SK-N-SH treated with all-trans-retinoic acid at 6 μM for 48 hours (cell line): ENCODE results near the gene GALM.

Source experiments
- ATAC-seq: fragments of 200-7000 bp; cut with Tn5 transposase; 3 replicates; pipeline ENCODE4 v1.9.1; 2020; ENCODE audit warnings: mild to moderate bottlenecking, moderate library complexity
- ARNTL ChIP-seq: fragments of 450-650 bp; formaldehyde crosslinking; IDR thresholded peaks from 2 replicates; pipeline ENCODE4 v1.5.0; 2020; ENCODE audit warnings: low read depth, mild to moderate bottlenecking, moderate library complexity, borderline replicate concordance
- BACH2 ChIP-seq: fragments of 250-450 bp; sonication (Bioruptor Pico); IDR thresholded peaks from 2 replicates; pipeline ENCODE4 v1.9.0; 2021; ENCODE audit warnings: mild to moderate bottlenecking, borderline replicate concordance
- CREB5 ChIP-seq: fragments of 250-450 bp; sonication (Bioruptor Pico); IDR thresholded peaks from 2 replicates; pipeline ENCODE4 v1.5.1; 2020; ENCODE audit warnings: low read depth, mild to moderate bottlenecking, moderate library complexity
- CSRNP3 ChIP-seq: fragments of 250-450 bp; sonication (Bioruptor Pico); IDR thresholded peaks from 2 replicates; pipeline ENCODE4 v1.5.1; 2021; ENCODE audit warnings: mild to moderate bottlenecking, moderate library complexity
- ISL1 ChIP-seq: fragments of 250-450 bp; sonication (Bioruptor Pico); IDR thresholded peaks from 2 replicates; pipeline ENCODE4 v2.1.2; 2022; ENCODE audit warnings: mild to moderate bottlenecking, moderate library complexity
- OSR1 ChIP-seq: fragments of 250-450 bp; sonication (Bioruptor Pico); IDR thresholded peaks from 2 replicates; pipeline ENCODE4 v1.8.0; 2022; ENCODE audit warnings: moderate library complexity, mild to moderate bottlenecking, inconsistent platforms
- PATZ1 ChIP-seq: fragments of 250-450 bp; sonication (Bioruptor Pico); IDR thresholded peaks from 2 replicates; pipeline ENCODE4 v1.8.0; 2020; ENCODE audit warnings: mild to moderate bottlenecking, moderate library complexity, borderline replicate concordance
- PPARA ChIP-seq: fragments of 250-450 bp; sonication (Bioruptor Pico); IDR thresholded peaks from 2 replicates; pipeline ENCODE4 v1.5.0; 2020; ENCODE audit warnings: mild to moderate bottlenecking, borderline replicate concordance
- RARB ChIP-seq: fragments of 250-450 bp; sonication (Bioruptor Pico); IDR thresholded peaks from 2 replicates; pipeline ENCODE4 v1.8.0; 2021; ENCODE audit warnings: mild to moderate bottlenecking, moderate library complexity
- SNAI2 ChIP-seq: fragments of 250-450 bp; sonication (Bioruptor Pico); IDR thresholded peaks from 2 replicates; pipeline ENCODE4 v1.5.0; 2020; ENCODE audit warnings: mild to moderate bottlenecking, moderate library complexity
- TCF4 ChIP-seq: fragments of 250-450 bp; sonication (Bioruptor Pico); IDR thresholded peaks from 2 replicates; pipeline ENCODE4 v1.8.0; 2021; ENCODE audit warnings: mild to moderate bottlenecking, moderate library complexity, borderline replicate concordance
- TOX ChIP-seq: fragments of 250-450 bp; sonication (Bioruptor Pico); IDR thresholded peaks from 2 replicates; pipeline ENCODE4 v1.8.0; 2021; ENCODE audit warnings: mild to moderate bottlenecking, moderate library complexity, borderline replicate concordance
- ZC3H10 ChIP-seq: fragments of 250-450 bp; sonication (Bioruptor Pico); IDR thresholded peaks from 2 replicates; pipeline ENCODE4 v1.5.1; 2021; ENCODE audit warnings: mild to moderate bottlenecking, moderate library complexity
- ZFP30 ChIP-seq: fragments of 450-650 bp; formaldehyde crosslinking; IDR thresholded peaks from 2 replicates; pipeline ENCODE4 v1.5.0; 2022; ENCODE audit warnings: mild to moderate bottlenecking, moderate library complexity
- ZNF565 ChIP-seq: fragments of 450-650 bp; formaldehyde crosslinking; conservative IDR thresholded peaks from 2 replicates; pipeline ENCODE4 v1.5.0; 2020; ENCODE audit warnings: low read depth, mild to moderate bottlenecking, moderate library complexity
- ZNF70 ChIP-seq: fragments of 450-650 bp; formaldehyde crosslinking; IDR thresholded peaks from 2 replicates; pipeline ENCODE4 v1.5.0; 2020; ENCODE audit warnings: mild to moderate bottlenecking, moderate library complexity

Gene GALM

DNA sequence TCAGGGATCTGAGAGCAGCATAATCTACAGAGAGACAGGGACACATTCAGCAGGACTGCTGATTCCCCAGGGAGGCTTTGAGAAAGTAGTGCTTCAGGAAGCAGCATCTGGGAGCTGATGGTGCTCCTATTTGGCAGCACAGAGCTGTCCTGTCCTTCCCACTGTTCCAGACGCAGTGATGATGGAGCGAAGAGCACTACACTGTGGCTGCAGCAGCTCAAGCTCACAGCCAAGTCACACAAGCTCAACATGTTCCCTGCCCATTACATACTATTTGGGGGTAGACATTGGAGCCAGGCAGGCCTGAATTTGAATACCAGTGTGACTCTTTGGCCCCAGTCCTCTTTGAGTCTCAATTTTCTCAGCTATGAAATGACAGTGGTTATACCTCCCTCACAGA lies 15.2 kb upstream of the GALM start:
- TF ChIP-seq PPARA (no peak), OSR1 (CRISPR knock-in tag) (no peak), ARNTL (CRISPR knock-in tag) (no peak), CREB5 (CRISPR knock-in tag) (no peak), SNAI2 (CRISPR knock-in tag) (no peak), TCF4 (CRISPR knock-in tag) (no peak), TOX (CRISPR knock-in tag) (no peak), CSRNP3 (CRISPR knock-in tag) (no peak), ZNF70 (CRISPR knock-in tag) (no peak), ZFP30 (CRISPR knock-in tag) (no peak), ISL1 (CRISPR knock-in tag) (no peak), RARB (CRISPR knock-in tag) (no peak)
- ATAC-seq: no peak

DNA sequence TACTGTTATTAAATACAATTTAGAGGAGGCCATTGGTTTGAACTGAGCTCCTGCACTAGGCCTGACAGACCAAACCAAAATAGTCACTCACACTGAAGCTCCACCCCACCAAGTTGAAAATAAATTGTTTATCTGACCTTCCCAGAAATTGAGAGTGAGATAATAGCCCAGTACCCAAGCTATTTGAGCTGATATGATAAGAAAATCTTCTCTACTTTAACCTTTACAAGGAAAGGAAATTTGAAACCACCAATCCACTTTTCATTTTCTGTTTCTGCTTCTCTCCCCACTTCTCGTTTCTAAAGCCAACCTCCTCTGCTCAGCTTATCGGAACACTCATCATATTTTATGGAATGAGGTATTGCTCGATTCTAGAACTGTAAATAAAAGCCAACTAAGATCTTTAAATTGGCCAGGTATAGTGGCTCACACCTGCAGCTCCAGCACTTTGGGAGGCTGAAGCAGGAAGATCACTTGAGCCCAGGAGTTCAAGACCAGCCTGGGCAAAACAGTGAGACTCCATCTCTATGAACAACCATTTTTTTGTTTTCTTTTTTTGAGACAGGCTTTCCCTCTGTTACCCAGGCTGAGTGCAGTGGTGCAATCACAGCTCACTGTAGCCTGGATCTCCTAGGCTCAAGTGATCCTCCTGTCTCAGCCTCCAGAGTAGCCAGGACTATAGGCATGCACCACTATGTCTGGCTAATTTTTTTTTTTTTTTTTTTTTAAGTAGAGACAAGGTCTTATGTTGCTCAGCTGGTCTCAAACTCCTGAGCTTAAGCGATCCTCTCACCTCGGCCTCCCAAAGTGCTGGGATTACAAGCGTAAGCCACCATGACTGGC lies 13.3 kb upstream of the GALM start:
- ATAC-seq: no peak
- TF ChIP-seq CSRNP3 (CRISPR knock-in tag) (no peak), ZC3H10 (CRISPR knock-in tag) (no peak), PATZ1 (CRISPR knock-in tag) (no peak), BACH2 (CRISPR knock-in tag) (no peak)

- ATAC-seq: no peak
- TF ChIP-seq OSR1 (CRISPR knock-in tag) (no peak), ZNF565 (CRISPR knock-in tag) (no peak), ISL1 (CRISPR knock-in tag) (no peak)
Measured at GRCh38 chr2:38653380-38653714, 12.6 kb upstream of the GALM start.

GRCh38 chr2:38653715-38654527 lies 12.0 kb upstream of the GALM start:
- no peak for ATAC-seq

More at GRCh38 chr2:38653715-38654527, 12.0 kb upstream of the GALM start:
- TF ChIP-seq CSRNP3 (CRISPR knock-in tag) (no peak), ZC3H10 (CRISPR knock-in tag) (no peak), ISL1 (CRISPR knock-in tag) (no peak), PPARA (no peak), ZNF565 (CRISPR knock-in tag) (no peak), CREB5 (CRISPR knock-in tag) (no peak), PATZ1 (CRISPR knock-in tag) (no peak)
